HEK293T (cell line): ENCODE data around the gene CTIF.

Experiments
- CTCF ChIA-PET: fragments of 350-600 bp; formaldehyde crosslinking; extraction: SDS; loops from one replicate; lab custom pipeline; 2021; ENCODE audit warnings: antibody characterized with exemption, inconsistent platforms; lab: Yijun Ruan, JAX
- POLR2A ChIA-PET: fragments of 350-600 bp; formaldehyde crosslinking; extraction: SDS; loops from one replicate; lab custom pipeline; 2020; ENCODE audit warnings: antibody characterized with exemption, inconsistent platforms; lab: Yijun Ruan, JAX
- DNase-seq: peaks from one replicate; pipeline ENCODE4 v3.0.0; 2012; ENCODE audit warnings: mixed read lengths; ENCODE audit errors: extremely low spot score
- ARNT ChIP-seq: fragments of 450-650 bp; IDR thresholded peaks from 2 replicates; pipeline ENCODE4 v1.6.1; 2017; ENCODE audit warnings: mild to moderate bottlenecking
- BHLHE40 ChIP-seq: fragments of 450-650 bp; IDR thresholded peaks from 2 replicates; pipeline ENCODE4 v1.6.1; 2016; ENCODE audit warnings: mild to moderate bottlenecking, moderate library complexity, borderline replicate concordance
- CTBP1 ChIP-seq: fragments of 450-650 bp; IDR thresholded peaks from 2 replicates; pipeline ENCODE4 v1.6.1; 2016; ENCODE audit warnings: borderline replicate concordance
- ELF4 ChIP-seq: fragments of 450-650 bp; IDR thresholded peaks from 2 replicates; pipeline ENCODE4 v1.6.1; 2017; ENCODE audit warnings: antibody characterized with exemption
- FOXA1 ChIP-seq: fragments of 450-650 bp; IDR thresholded peaks from 2 replicates; pipeline ENCODE4 v1.6.1; 2016; ENCODE audit warnings: mild to moderate bottlenecking
- FOXK2 ChIP-seq: fragments of 450-650 bp; IDR thresholded peaks from 2 replicates; pipeline ENCODE4 v1.6.1; 2016; ENCODE audit warnings: mild to moderate bottlenecking
- FOXM1 ChIP-seq: fragments of 450-650 bp; IDR thresholded peaks from 2 replicates; pipeline ENCODE4 v1.6.1; 2017; ENCODE audit warnings: mild to moderate bottlenecking, borderline replicate concordance
- HDGF ChIP-seq: fragments of 450-650 bp; IDR thresholded peaks from 2 replicates; pipeline ENCODE4 v1.6.1; 2017; ENCODE audit warnings: antibody characterized with exemption, borderline replicate concordance
- L3MBTL2 ChIP-seq: fragments of 450-650 bp; conservative IDR thresholded peaks from 2 replicates; pipeline ENCODE4 v1.6.1; 2016; ENCODE audit warnings: mild to moderate bottlenecking
- LEF1 ChIP-seq: fragments of 450-650 bp; IDR thresholded peaks from 2 replicates; pipeline ENCODE4 v1.6.1; 2017; ENCODE audit warnings: mild to moderate bottlenecking, borderline replicate concordance
- NFRKB ChIP-seq: fragments of 450-650 bp; IDR thresholded peaks from 2 replicates; pipeline ENCODE4 v1.6.1; 2016; ENCODE audit warnings: mild to moderate bottlenecking, moderate library complexity
- PKNOX1 ChIP-seq: fragments of 450-650 bp; IDR thresholded peaks from 2 replicates; pipeline ENCODE4 v1.6.1; 2016
- SP1 ChIP-seq: fragments of 450-650 bp; IDR thresholded peaks from 2 replicates; pipeline ENCODE4 v1.6.1; 2017
- SUZ12 ChIP-seq: fragments of 450-650 bp; IDR thresholded peaks from 2 replicates; pipeline ENCODE4 v1.6.1; 2016; ENCODE audit warnings: mild to moderate bottlenecking
- TARDBP ChIP-seq: fragments of 450-650 bp; IDR thresholded peaks from 2 replicates; pipeline ENCODE4 v1.6.1; 2016
- ZNF384 ChIP-seq: fragments of 450-650 bp; IDR thresholded peaks from 2 replicates; pipeline ENCODE4 v1.6.1; 2016

Gene CTIF

GRCh38 chr18:48548921-48549320 lies 10.1 kb downstream of the CTIF start:
- CTCF ChIA-PET = no interaction called here
- TF ChIP-seq NFRKB (no peak), ARNT (no peak), L3MBTL2 (no peak), FOXM1 (no peak), PKNOX1 (no peak), FOXA1 (no peak), TARDBP (no peak), SP1 (no peak), ZNF384 (no peak), CTBP1 (no peak), HDGF (no peak), LEF1 (no peak), ELF4 (no peak), SUZ12 (no peak)
- DNase-seq = no peak
- POLR2A ChIA-PET = no interaction called here

- POLR2A ChIA-PET = interaction anchor here (0.8 kb wide), 1 partner anchor 12 kb away, joined by 3 read pairs; no protein-coding TSS in a partner anchor
- no peak for TF ChIP-seq SUZ12
- TF ChIP-seq PKNOX1 = no peak
- no peak for TF ChIP-seq FOXA1
- no peak for TF ChIP-seq L3MBTL2
- no peak for TF ChIP-seq CTBP1
- TF ChIP-seq FOXK2 = no peak
- no peak for TF ChIP-seq TARDBP
- no peak for TF ChIP-seq ZNF384
- no peak for TF ChIP-seq LEF1
- no peak for TF ChIP-seq ARNT
- TF ChIP-seq ELF4 = no peak
- no peak for TF ChIP-seq FOXM1
- CTCF ChIA-PET = no interaction called here
- DNase-seq = no peak
Measured at GRCh38 chr18:48550101-48550729, 11.4 kb downstream of the CTIF start.

GRCh38 chr18:48551100-48551499 lies 12.3 kb downstream of the CTIF start:
- POLR2A ChIA-PET = no interaction called here
- TF ChIP-seq ELF4 (no peak), ARNT (no peak), SP1 (no peak), FOXK2 (no peak), PKNOX1 (no peak), HDGF (no peak), L3MBTL2 (no peak), FOXM1 (no peak), SUZ12 (no peak), LEF1 (no peak), BHLHE40 (no peak), ZNF384 (no peak), FOXA1 (no peak)
- DNase-seq = no peak
- CTCF ChIA-PET = no interaction called here

GRCh38 chr18:48552130-48552529 lies 13.3 kb downstream of the CTIF start:
- DNase-seq = no peak
- no peak for TF ChIP-seq SP1
- TF ChIP-seq HDGF = no peak
- no peak for TF ChIP-seq ZNF384
- no peak for TF ChIP-seq FOXA1
- TF ChIP-seq TARDBP = no peak
- TF ChIP-seq BHLHE40 = no peak
- no peak for TF ChIP-seq ARNT
- TF ChIP-seq FOXM1 = no peak
- TF ChIP-seq ELF4 = no peak
- no peak for TF ChIP-seq PKNOX1
- no peak for TF ChIP-seq CTBP1
- CTCF ChIA-PET = no interaction called here
- POLR2A ChIA-PET = no interaction called here

- POLR2A ChIA-PET = no interaction called here
- CTCF ChIA-PET = no interaction called here
- DNase-seq = no peak
- no peak for TF ChIP-seq ZNF384
- TF ChIP-seq PKNOX1 = no peak
- TF ChIP-seq SP1 = no peak
- TF ChIP-seq L3MBTL2 = no peak
- TF ChIP-seq BHLHE40 = no peak
- TF ChIP-seq HDGF = no peak
- no peak for TF ChIP-seq CTBP1
- TF ChIP-seq ELF4 = no peak
- no peak for TF ChIP-seq FOXA1
- TF ChIP-seq LEF1 = no peak
- TF ChIP-seq TARDBP = no peak
- no peak for TF ChIP-seq NFRKB
- TF ChIP-seq SUZ12 = no peak
- no peak for TF ChIP-seq FOXM1
- no peak for TF ChIP-seq ARNT
- no peak for TF ChIP-seq FOXK2
Measured at GRCh38 chr18:48553236-48553635, 14.4 kb downstream of the CTIF start.
